Measurements from ENCODE around the gene CCDC158. TPM values are rescaled to one million over a fixed set of nuclear protein-coding genes. Genes with fewer than 3 reads are reported as not detected.

The CCDC158 gene
- total RNA-seq, 3 donors from 2014 or later: 1.3 to 5.4 (median 4.3) TPM

- TF ChIP-seq POLR2A (IDR thresholded peaks at IDR 0.05): no peak
- TF ChIP-seq, protein P1, sequence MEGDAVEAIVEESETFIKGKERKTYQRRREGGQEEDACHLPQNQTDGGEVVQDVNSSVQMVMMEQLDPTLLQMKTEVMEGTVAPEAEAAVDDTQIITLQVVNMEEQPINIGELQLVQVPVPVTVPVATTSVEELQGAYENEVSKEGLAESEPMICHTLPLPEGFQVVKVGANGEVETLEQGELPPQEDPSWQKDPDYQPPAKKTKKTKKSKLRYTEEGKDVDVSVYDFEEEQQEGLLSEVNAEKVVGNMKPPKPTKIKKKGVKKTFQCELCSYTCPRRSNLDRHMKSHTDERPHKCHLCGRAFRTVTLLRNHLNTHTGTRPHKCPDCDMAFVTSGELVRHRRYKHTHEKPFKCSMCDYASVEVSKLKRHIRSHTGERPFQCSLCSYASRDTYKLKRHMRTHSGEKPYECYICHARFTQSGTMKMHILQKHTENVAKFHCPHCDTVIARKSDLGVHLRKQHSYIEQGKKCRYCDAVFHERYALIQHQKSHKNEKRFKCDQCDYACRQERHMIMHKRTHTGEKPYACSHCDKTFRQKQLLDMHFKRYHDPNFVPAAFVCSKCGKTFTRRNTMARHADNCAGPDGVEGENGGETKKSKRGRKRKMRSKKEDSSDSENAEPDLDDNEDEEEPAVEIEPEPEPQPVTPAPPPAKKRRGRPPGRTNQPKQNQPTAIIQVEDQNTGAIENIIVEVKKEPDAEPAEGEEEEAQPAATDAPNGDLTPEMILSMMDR (IDR thresholded peaks at IDR 0.05): no peak
- TF ChIP-seq POLR2AphosphoS5 (IDR thresholded peaks at IDR 0.05): no peak
- no peak overlapping the region for H3K4me3 ChIP-seq
- no peaks in the 10 kb centered on the region for H3K9me3 ChIP-seq
- H3K27ac ChIP-seq: no peak overlapping the region
- no peak for DNase-seq (ENCODE audit: low spot score in 2 of 2)
- H3K36me3 ChIP-seq: no peaks in the 10 kb centered on the region
- intact Hi-C loops (cut with DNase I; ENCODE audit: low total_unique reads): no loop called here
- H3K4me1 ChIP-seq: no peaks in the 10 kb centered on the region
- no peaks in the 10 kb centered on the region for H3K27me3 ChIP-seq
Measured at GRCh38 chr4:76410636-76411035, 10.3 kb downstream of the CCDC158 start.

DNA sequence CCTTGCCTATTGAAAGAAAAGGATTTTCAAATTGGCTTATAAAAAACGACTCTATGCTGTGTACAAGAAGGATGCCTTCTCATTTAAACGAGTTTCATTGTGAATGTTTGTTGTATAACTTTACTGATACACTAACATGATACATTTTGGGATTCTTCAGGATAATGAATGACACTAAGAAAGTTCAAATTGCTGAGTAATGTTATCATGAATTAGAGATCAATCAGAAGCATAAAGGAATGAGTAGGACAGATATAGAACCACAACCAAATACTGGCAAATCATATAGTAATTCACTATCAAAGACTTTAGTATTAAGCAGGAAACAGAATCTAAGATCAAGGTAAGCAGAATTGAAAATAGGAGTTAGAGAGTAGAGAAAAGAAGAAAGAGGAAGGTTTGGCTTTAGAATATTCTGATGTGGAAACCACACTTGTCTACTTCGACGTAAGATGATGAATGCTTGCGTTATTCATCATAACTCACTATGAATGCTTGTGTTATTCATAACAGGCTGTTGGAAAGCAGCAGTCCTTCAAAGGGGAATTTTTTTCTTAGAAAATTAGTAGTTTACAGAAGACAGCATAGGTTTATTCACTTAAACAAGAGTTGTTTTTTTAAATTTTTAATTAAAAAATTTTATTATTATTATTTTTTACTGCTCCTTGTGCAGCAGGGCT lies 13.4 kb downstream of the CCDC158 start:
- no peak overlapping the region for H3K4me3 ChIP-seq
- TF ChIP-seq POLR2AphosphoS5 (IDR thresholded peaks at IDR 0.05) (no peak), POLR2A (IDR thresholded peaks at IDR 0.05) (no peak)
- TF ChIP-seq, protein P1 (IDR thresholded peaks at IDR 0.05): no peak
- no peak overlapping the region for H3K27ac ChIP-seq
- no peaks in the 10 kb centered on the region for H3K36me3 ChIP-seq
- no peaks in the 10 kb centered on the region for H3K27me3 ChIP-seq
- intact Hi-C loops (cut with DNase I; ENCODE audit: low total_unique reads): no loop called here
- no peak for DNase-seq (ENCODE audit: low spot score in 2 of 2)
- no peaks in the 10 kb centered on the region for H3K9me3 ChIP-seq
- no peaks in the 10 kb centered on the region for H3K4me1 ChIP-seq

- no peak for DNase-seq (ENCODE audit: low spot score in 2 of 2)
- Histone ChIP-seq H3K27ac (no peak overlapping the region), H3K4me3 (no peak overlapping the region), H3K36me3 (no peaks in the 10 kb centered on the region), H3K4me1 (no peaks in the 10 kb centered on the region), H3K27me3 (no peaks in the 10 kb centered on the region), H3K9me3 (no peaks in the 10 kb centered on the region)
- intact Hi-C loops (cut with DNase I; ENCODE audit: low total_unique reads): no loop called here
- TF ChIP-seq POLR2A (IDR thresholded peaks at IDR 0.05): no peak
- TF ChIP-seq POLR2AphosphoS5 (IDR thresholded peaks at IDR 0.05): no peak
- TF ChIP-seq, protein P1 (IDR thresholded peaks at IDR 0.05): no peak
Measured at GRCh38 chr4:76406081-76406480, 14.9 kb downstream of the CCDC158 start.

- no peak for TF ChIP-seq POLR2A (IDR thresholded peaks at IDR 0.05)
- TF ChIP-seq, protein P1 (IDR thresholded peaks at IDR 0.05): no peak
- TF ChIP-seq POLR2AphosphoS5 (IDR thresholded peaks at IDR 0.05): no peak
- no peak for DNase-seq (ENCODE audit: low spot score in 2 of 2)
Measured at GRCh38 chr4:76401654-76402053, 19.3 kb downstream of the CCDC158 start.

GRCh38 chr4:76388160-76388908 lies 32.6 kb downstream of the CCDC158 start:
- DNase-seq (ENCODE audit: low spot score in 2 of 2): no peak
- TF ChIP-seq POLR2AphosphoS5 (IDR thresholded peaks at IDR 0.05): no peak
- TF ChIP-seq, protein P1 (IDR thresholded peaks at IDR 0.05): no peak
- TF ChIP-seq POLR2A (IDR thresholded peaks at IDR 0.05): no peak
- peaks cover 0 to 11% of the 10 kb centered on the region in 2 donors for H3K9me3 ChIP-seq
- intact Hi-C loops (cut with DNase I; ENCODE audit: low total_unique reads): loop anchor here (5.0 kb wide), 1 partner anchor 396 kb away; the partner anchor contains the start of gene SDAD1
- no peaks in the 10 kb centered on the region for H3K4me1 ChIP-seq
- H3K4me3 ChIP-seq: no peak overlapping the region
- no peaks in the 10 kb centered on the region for H3K36me3 ChIP-seq
- H3K27ac ChIP-seq: no peak overlapping the region
- no peaks in the 10 kb centered on the region for H3K27me3 ChIP-seq

More at GRCh38 chr4:76401654-76402053, 19.3 kb downstream of the CCDC158 start:
- intact Hi-C loops (cut with DNase I; ENCODE audit: low total_unique reads): no loop called here
- H3K36me3 ChIP-seq: no peaks in the 10 kb centered on the region
- H3K9me3 ChIP-seq: no peaks in the 10 kb centered on the region
- no peak overlapping the region for H3K27ac ChIP-seq
- no peak overlapping the region for H3K4me3 ChIP-seq
- no peaks in the 10 kb centered on the region for H3K27me3 ChIP-seq
- no peaks in the 10 kb centered on the region for H3K4me1 ChIP-seq

Data from breast epithelium (tissue), 4 donors.